HL-60/S4 (cell line): ENCODE data around the gene ZRSR2.

Experiments used
- in situ Hi-C: fragments of 300-500 bp; cut with MboI; formaldehyde crosslinking; loops from 2 replicates; pipeline ENCODE4 v1.14.3; 2022; ENCODE audit warnings: low sequenced_read_pairs

Gene ZRSR2

DNA sequence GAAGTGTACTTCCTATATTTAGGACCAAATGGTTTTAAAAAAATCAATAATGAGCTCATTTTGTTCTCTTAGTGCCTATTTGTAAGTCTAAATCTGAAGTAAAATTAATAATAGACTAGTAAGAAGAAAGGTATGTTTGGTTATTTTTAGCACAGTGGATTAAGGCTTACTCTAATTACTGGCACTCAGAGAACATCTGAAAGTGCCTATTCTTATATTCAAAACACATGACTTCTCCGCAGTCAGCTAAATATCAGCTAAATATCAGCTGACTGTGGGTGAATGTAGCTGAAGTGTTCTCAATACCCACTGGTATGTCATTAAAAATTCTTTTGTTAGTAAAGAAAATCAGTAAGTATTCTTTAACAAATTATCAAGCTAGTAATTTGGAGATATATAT is 58.3 kb downstream of the ZRSR2 start:
- in situ Hi-C loops, result no loop called here

DNA sequence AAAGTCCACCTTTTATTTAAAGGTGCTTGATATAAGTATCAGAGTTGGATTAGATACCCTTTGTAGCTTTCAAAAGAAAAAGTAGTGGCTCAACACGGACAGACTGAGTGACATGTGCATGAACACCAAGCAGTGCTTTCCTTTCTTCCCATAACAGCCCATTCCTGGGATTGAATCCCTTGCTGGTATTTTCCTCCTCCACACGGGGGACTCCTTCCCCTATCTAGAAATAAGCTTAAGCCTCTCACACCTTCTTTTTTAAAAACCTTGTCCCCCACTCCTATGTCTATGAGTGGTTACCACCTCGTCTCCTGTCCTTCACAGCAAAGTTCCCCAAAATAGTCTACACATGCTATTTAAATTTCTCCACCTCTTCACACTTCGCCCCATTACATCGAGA is 59.3 kb downstream of the ZRSR2 start:
- in situ Hi-C loops, result no loop called here

DNA sequence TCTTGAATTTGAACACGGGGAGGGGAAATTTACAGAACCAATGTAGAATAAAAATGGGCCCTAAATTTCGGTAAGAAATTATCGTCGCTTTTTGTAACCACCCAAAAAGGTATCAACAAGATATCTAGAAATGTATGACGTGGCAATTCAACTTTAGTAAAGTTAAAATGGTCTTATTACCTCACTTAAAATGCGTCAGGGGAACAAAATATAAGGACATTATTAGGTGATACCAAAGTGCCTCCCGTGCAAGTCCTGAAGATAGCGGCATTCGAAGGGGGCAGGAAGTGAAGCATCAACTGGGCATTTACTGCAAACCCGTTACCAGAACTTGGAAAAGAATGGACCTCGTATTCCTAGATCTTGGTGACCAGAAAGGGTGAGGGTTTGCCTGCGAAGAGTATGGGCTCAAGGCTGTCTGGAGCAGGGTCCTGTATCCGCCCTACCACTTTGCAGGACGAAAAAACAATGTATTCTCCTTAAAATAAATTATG is 63.3 kb downstream of the ZRSR2 start:
- in situ Hi-C loops, result no loop called here

GRCh38 chrX:15854080-15854655 is 63.9 kb downstream of the ZRSR2 start:
- in situ Hi-C loops, result no loop called here

DNA sequence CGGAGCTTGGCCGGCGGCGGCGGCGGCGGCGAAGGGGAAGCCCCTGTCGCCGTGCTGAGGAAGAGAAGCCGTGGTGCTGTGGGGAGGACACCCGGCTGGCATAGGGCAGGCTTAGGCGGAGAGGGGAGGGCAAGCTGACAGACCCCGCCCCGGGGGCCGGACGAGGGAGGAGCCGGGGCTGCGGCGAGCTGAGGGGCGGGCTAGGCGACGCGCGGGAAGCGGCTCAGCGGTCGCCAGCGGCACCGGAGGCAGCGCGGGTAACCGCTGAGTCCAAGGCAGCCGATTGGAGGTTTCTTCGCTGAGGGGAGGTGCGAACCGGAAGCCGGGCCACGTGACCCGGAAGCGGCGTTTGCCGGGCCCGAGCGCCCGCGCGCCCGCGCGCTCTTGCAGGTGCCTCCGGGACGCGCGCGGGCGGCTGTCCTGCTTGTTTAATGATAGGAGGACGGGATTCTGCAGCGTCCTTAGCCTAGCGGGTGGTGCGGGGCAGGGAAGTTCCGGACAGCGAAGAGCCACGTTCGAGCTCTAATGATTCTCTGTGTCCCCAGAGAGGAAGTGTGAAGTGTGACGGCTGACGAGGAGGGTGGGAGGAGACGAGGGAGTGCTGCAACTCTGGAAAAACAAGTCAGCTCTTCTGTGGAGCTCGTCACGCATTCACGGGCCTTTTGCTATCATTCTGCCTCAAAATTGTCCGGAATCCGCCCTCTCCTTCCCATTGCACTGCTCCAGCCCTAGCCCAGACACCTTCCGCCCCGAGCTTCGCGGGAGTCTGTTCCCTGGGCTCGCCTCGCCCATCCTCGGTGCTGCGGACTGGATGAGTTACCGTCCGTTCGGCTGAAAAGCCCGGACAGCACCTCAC is 64.7 kb downstream of the ZRSR2 start, which contains the start of gene AP1S2:
Gene AP1S2, minus strand, starts transcription at position 102 of the 856 bp plus-strand sequence. CDS start 2,289 bp downstream, outside the sequence.
- in situ Hi-C loops, result no loop called here

GRCh38 chrX:15855568-15856221 is 65.4 kb downstream of the ZRSR2 start:
- in situ Hi-C loops, result no loop called here

DNA sequence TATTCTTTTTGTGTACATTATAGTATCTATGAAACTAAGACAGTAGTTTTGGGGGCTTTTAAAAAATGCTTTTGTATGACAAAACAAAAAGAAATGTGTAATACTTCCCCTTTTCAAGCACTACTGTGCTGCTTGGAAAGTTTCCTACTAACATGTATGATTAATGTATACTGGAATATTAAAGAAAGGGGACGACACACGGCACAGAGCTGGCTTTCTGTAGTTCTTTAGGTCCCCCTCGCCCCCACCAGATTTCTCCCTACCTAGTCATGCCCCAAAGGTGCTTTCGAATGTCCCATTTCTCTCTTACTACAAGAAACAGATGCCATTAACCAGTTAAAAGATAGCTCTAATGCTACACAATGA is 65.9 kb downstream of the ZRSR2 start:
- in situ Hi-C loops, result no loop called here

DNA sequence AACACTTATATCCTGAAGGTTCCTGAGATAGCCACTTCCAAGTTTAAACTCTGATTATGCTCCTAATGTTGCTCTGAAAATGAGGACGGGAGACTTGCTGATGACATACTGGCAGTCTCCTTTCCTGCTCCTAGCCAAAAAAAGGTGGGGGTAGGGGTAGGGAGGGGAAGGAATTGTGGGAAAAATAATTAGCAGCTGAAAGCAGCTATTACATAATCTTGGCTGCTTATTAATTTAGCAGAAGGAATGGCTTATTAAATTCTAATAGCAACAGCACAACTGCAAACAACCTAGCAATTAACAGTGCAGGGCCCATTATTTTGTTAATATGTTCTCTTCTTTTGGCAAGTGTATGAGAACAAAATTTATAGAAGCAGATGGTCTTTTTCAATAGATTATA is 66.4 kb downstream of the ZRSR2 start:
- in situ Hi-C loops, result no loop called here

DNA sequence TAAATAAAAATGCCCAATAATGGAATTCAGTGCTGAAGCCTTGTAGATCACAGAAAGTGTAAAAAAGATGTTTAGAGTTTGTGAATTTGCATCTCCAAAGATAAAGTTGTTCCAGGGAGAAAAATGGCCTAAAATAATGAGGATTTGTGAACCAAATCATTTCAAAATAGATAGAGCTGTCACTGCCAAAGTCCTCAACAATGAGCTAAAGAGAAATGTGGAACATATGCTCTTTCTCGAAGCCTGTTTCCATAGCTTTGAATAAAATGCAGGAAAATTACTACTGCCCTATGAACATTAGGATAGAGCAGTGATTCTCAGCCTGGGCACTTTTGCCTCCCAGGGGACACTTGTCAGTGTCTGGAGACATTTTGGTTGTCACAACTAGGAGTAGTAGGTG is 67.8 kb downstream of the ZRSR2 start:
- in situ Hi-C loops, result no loop called here

- in situ Hi-C loops, result no loop called here
Observed at GRCh38 chrX:15860921-15861320, 70.6 kb downstream of the ZRSR2 start.

DNA sequence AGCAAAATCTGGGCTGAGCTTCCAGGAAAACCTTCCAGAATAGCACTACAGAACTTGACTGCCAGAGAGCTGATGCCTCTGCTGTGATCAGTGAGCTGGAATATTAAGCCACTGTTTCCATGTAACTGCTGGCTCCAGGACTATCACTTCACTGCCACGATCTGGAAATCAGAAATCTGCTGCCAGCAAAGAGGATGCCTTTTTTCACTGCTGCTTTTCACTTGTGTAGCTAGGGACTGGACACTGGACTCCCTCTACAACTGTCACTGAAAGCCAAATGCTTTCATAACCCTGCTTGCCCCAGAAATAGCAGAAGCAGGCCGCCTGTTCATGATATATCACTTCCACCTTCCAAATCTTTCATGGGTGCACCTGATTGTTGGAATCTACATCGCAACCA is 73.7 kb downstream of the ZRSR2 start:
- in situ Hi-C loops, result no loop called here

DNA sequence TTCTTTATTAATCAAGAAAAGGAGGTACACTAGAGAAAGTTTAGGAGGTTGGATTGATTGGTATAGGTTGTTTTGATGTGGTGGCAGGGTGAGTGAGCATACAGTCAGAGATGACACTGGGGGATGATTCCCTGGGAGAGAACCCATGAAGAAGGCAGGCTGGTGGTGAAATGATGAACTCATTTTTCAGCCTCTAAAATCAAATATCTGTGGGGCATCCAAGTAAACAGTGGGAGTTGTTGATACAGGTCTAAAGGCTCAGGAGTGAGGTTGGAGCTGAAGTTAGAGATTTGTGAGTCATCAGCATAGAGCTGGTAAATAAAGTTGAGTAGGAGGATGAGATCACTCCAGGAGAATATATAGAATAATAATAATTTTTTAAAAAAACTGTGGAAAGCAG is 74.3 kb downstream of the ZRSR2 start:
- in situ Hi-C loops, result no loop called here

DNA sequence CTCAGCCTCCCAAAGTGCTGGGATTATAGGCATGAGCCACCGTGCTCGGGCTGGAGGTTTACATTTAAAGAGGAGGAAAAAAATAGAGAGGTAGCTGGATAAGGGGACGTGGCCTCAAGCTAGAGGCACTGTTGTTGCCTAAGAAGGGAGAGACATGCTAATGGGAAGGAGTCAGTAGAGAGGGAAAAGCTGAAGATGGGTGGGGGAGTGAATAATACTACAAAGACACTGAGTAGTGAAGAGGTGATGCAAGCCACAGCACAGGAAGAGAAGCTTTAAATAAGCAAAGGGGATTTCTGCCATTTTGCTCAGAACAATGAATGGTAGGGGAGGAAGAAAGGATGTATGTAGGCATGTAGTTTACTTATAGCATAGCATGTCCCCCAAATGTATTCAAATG is 75.9 kb downstream of the ZRSR2 start:
- in situ Hi-C loops, result no loop called here

DNA sequence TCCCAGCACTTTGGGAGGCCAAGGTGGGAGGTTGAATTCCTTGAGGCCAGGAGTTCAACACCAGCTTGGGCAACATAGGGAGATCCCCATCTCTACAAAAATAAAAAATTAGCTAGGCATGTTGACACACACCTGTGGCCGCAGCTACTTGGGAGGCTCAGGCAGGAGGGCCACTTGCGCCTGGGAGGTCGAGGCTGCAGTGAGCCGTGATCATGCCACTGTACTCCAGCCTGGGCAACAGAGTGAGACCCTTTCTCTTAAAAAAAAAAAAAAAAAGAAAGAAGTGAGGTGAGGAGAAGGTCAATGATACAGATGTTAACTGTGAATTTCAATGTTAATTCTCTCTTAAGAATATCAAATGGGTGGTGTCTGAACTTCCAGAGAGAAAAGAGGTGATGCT is 79.4 kb downstream of the ZRSR2 start:
- in situ Hi-C loops, result no loop called here

GRCh38 chrX:15870310-15870709 is 80.0 kb downstream of the ZRSR2 start:
- in situ Hi-C loops, result no loop called here
